Esophagus muscularis mucosa (tissue), 4 donors: ENCODE data around the gene SCGB1C2. TPM values are rescaled to one million over a fixed set of nuclear protein-coding genes. Genes with fewer than 3 reads are reported as not detected.

Experiments used
- DNase-seq: peaks from one replicate; pipeline ENCODE4 v3.0.0-alpha.2; 2017; ENCODE audit errors: extremely low spot score
- H3K27ac ChIP-seq, 4 donors: fragments of 200-600 bp; sonication (generic); replicated peaks in 1 of 4; 1 replicate in 3 of 4; 2 replicates in 1 of 4; pipeline ENCODE4 v1.5.1; 2016 to 2019; ENCODE audit warnings: mild to moderate bottlenecking in 1 of 4
- H3K27me3 ChIP-seq, 4 donors: fragments of 200-600 bp; sonication (generic); one replicate each; pipeline versions ENCODE4 v1.5.1 to v1.6.0; 2016 to 2019
- H3K36me3 ChIP-seq, 4 donors: fragments of 200-600 bp; sonication (generic); one replicate each; pipeline ENCODE4 v1.5.1; 2016 to 2019
- H3K4me1 ChIP-seq, 4 donors: fragments of 200-600 bp; sonication (generic); one replicate each; pipeline ENCODE4 v1.5.1; 2016 to 2019
- H3K4me3 ChIP-seq, 4 donors: fragments of 200-600 bp; sonication (generic); 1 replicate in 2 of 4; 2 replicates in 2 of 4; pipeline ENCODE4 v1.5.1; 2016 to 2019; ENCODE audit warnings: mild to moderate bottlenecking in 4 of 4, moderate library complexity in 1 of 4
- H3K9me3 ChIP-seq, 4 donors: fragments of 200-600 bp; sonication (generic); 1 replicate in 3 of 4; 2 replicates in 1 of 4; pipeline ENCODE4 v1.5.1; 2016 to 2019
- CTCF ChIP-seq, 3 experiments: fragments of 200-600 bp in 2 of 3; fragments of 450-650 bp in 1 of 3; sonication (generic) in 2 of 3; IDR thresholded peaks; one replicate each; pipeline ENCODE4 v1.5.1; 2017 to 2019; ENCODE audit warnings: antibody characterized with exemption in 3 of 3, mild to moderate bottlenecking in 2 of 3, moderate library complexity in 1 of 3
- EP300 ChIP-seq: sonication (generic); formaldehyde crosslinking; IDR thresholded peaks from one replicate; pipeline ENCODE4 v1.6.1; 2017; ENCODE audit warnings: antibody characterized with exemption
- POLR2A ChIP-seq: fragments of 450-650 bp; IDR thresholded peaks from one replicate; pipeline ENCODE4 v1.6.1; 2017; ENCODE audit warnings: antibody characterized with exemption, moderate library complexity, mild to moderate bottlenecking, low read depth
- POLR2AphosphoS5 ChIP-seq, 2 donors: sonication (generic); formaldehyde crosslinking; IDR thresholded peaks; one replicate each; pipeline ENCODE4 v1.6.1; 2017; ENCODE audit warnings: antibody characterized with exemption in 2 of 2
- WGBS: methylation state at CpG from one replicate; pipeline ENCODE4 v1.1.5; 2018; 5-methylcytosine and 5-hydroxymethylcytosine counted together
- intact Hi-C: fragments of 100-400 bp; cut with DNase I; formaldehyde crosslinking; loops from one replicate; pipeline ENCODE4 v1.15.1; 2023
- total RNA-seq, 4 donors: library from RNA; depleted of rRNA; stranded (reverse); fragments of >200 nt; gene quantifications; one replicate each; pipeline versions ENCODE4 v1.1.0 to v1.2.1, GENCODE V29; 2016

Gene SCGB1C2
- total RNA-seq, 4 donors from 2014 or later = not detected

- 82% methylated on average over 10 of the region's 11 CpGs for WGBS
- no peak overlapping the region for H3K4me3 ChIP-seq
Observed at GRCh38 chr17:172401-172800, 35.0 kb downstream of the SCGB1C2 start.

GRCh38 chr17:173166-173911 lies 36.0 kb downstream of the SCGB1C2 start:
- 85% methylated on average over 9 of the region's 10 CpGs for WGBS
- no peak overlapping the region for H3K4me3 ChIP-seq
- H3K36me3 ChIP-seq = no peaks in the 10 kb centered on the region
- no peak overlapping the region for H3K27ac ChIP-seq
- H3K9me3 ChIP-seq = no peaks in the 10 kb centered on the region
- H3K4me1 ChIP-seq = peaks cover 0 to 2% (median 0%) of the 10 kb centered on the region in 4 donors
- H3K27me3 ChIP-seq = peaks cover 0 to 52% (median 0%) of the 10 kb centered on the region in 4 donors
- TF ChIP-seq EP300 (no peak), POLR2AphosphoS5 (IDR thresholded peaks at IDR 0.05) (no peak), CTCF (IDR thresholded peaks at IDR 0.05) (no peak), POLR2A (no peak)
- DNase-seq = no peak
- intact Hi-C loops = no loop called here

More at GRCh38 chr17:172401-172800, 35.0 kb downstream of the SCGB1C2 start:
- Histone ChIP-seq H3K27ac (no peak overlapping the region), H3K9me3 (no peaks in the 10 kb centered on the region), H3K36me3 (no peaks in the 10 kb centered on the region), H3K4me1 (no peaks in the 10 kb centered on the region), H3K27me3 (peaks cover 0 to 42% (median 0%) of the 10 kb centered on the region in 4 donors)
- no peak for DNase-seq
- intact Hi-C loops = no loop called here
- TF ChIP-seq CTCF (IDR thresholded peaks at IDR 0.05) (no peak), POLR2AphosphoS5 (IDR thresholded peaks at IDR 0.05) (no peak), EP300 (no peak), POLR2A (no peak)

- Histone ChIP-seq H3K9me3 (no peaks in the 10 kb centered on the region), H3K27ac (no peak overlapping the region), H3K27me3 (peaks cover 0 to 84% (median 12%) of the 10 kb centered on the region in 4 donors), H3K4me1 (peaks cover 5 to 39% (median 28%) of the 10 kb centered on the region in 4 donors), H3K36me3 (no peaks in the 10 kb centered on the region), H3K4me3 (no peak overlapping the region)
- TF ChIP-seq POLR2AphosphoS5 (IDR thresholded peaks at IDR 0.05) = no peak
- no peak for TF ChIP-seq POLR2A
- no peak for TF ChIP-seq CTCF (IDR thresholded peaks at IDR 0.05)
- no peak for TF ChIP-seq EP300
- no peak for DNase-seq
- WGBS = 65% methylated on average over 3 of the region's 3 CpGs
- intact Hi-C loops = no loop called here
Observed at GRCh38 chr17:177155-177554, 39.8 kb downstream of the SCGB1C2 start.

GRCh38 chr17:177762-178161 lies 40.4 kb downstream of the SCGB1C2 start:
- Histone ChIP-seq H3K27ac (no peak overlapping the region), H3K9me3 (no peaks in the 10 kb centered on the region), H3K4me1 (peaks cover 5 to 44% (median 28%) of the 10 kb centered on the region in 4 donors), H3K36me3 (no peaks in the 10 kb centered on the region), H3K27me3 (peaks cover 0 to 84% (median 12%) of the 10 kb centered on the region in 4 donors), H3K4me3 (no peak overlapping the region)
- DNase-seq = no peak
- 90% methylated on average over 5 of the region's 6 CpGs for WGBS
- intact Hi-C loops = no loop called here
- TF ChIP-seq POLR2A (no peak), POLR2AphosphoS5 (IDR thresholded peaks at IDR 0.05) (no peak), CTCF (IDR thresholded peaks at IDR 0.05) (no peak), EP300 (no peak)
